Spleen (tissue), 11 donors: Measurements from ENCODE around the gene LACRT. TPM values are rescaled to one million over a fixed set of nuclear protein-coding genes. Genes with fewer than 3 reads are reported as not detected.

ENCODE experiments used
- DNase-seq: peaks from one replicate; pipeline ENCODE4 v3.0.0-alpha.2; 2020
- H3K27ac ChIP-seq, 8 donors: fragments of 200-600 bp; sonication (generic) in 7 of 8; 1 replicate in 4 of 8; 2 replicates in 4 of 8; pipeline versions ENCODE4 v1.5.0 to v1.8.0; 2016 to 2021; ENCODE audit warnings: inconsistent platforms in 4 of 8, mild to moderate bottlenecking in 4 of 8, moderate library complexity in 1 of 8
- H3K27me3 ChIP-seq, 7 donors: fragments of 200-600 bp; sonication (generic) in 6 of 7; replicated peaks in 1 of 7; 1 replicate in 4 of 7; 2 replicates in 3 of 7; pipeline versions ENCODE4 v1.5.0 to v1.8.0; 2016 to 2021; ENCODE audit warnings: inconsistent platforms in 3 of 7, mild to moderate bottlenecking in 1 of 7
- H3K36me3 ChIP-seq, 6 donors: fragments of 200-600 bp; sonication (generic) in 5 of 6; 1 replicate in 4 of 6; 2 replicates in 2 of 6; pipeline versions ENCODE4 v1.5.0 to v1.8.0; 2016 to 2021; ENCODE audit warnings: inconsistent platforms in 2 of 6
- H3K4me1 ChIP-seq, 6 donors: fragments of 200-600 bp; sonication (generic) in 5 of 6; 1 replicate in 3 of 6; 2 replicates in 3 of 6; pipeline versions ENCODE4 v1.5.0 to v1.8.0; 2016 to 2021; ENCODE audit warnings: inconsistent platforms in 3 of 6
- H3K4me3 ChIP-seq, 8 donors: fragments of 200-600 bp; sonication (generic) in 7 of 8; 1 replicate in 4 of 8; 2 replicates in 4 of 8; pipeline versions ENCODE4 v1.5.0 to v1.8.0; 2016 to 2021; ENCODE audit warnings: inconsistent platforms in 4 of 8, mild to moderate bottlenecking in 4 of 8, moderate library complexity in 2 of 8
- H3K9me3 ChIP-seq, 8 donors: fragments of 200-600 bp; sonication (generic) in 7 of 8; 1 replicate in 4 of 8; 2 replicates in 4 of 8; pipeline versions ENCODE4 v1.5.0 to v1.8.0; 2016 to 2021; ENCODE audit warnings: inconsistent platforms in 4 of 8
- POLR2A ChIP-seq, 3 donors: fragments of 450-650 bp; IDR thresholded peaks; one replicate each; pipeline ENCODE4 v1.5.1; 2017; ENCODE audit warnings: antibody characterized with exemption in 3 of 3, mild to moderate bottlenecking in 1 of 3
- POLR2AphosphoS5 ChIP-seq, 3 donors: sonication (generic); formaldehyde crosslinking; IDR thresholded peaks; one replicate each; pipeline ENCODE4 v1.5.1; 2017; ENCODE audit warnings: antibody characterized with exemption in 3 of 3
- WGBS, 5 donors: extraction: QIAGEN DNeasy Blood & Tissue Kit in 3 of 5; methylation state at CpG; one replicate each; pipeline versions ENCODE4 v1.1.5 to v1.1.7; 2013 to 2018; 5-methylcytosine and 5-hydroxymethylcytosine counted together
- intact Hi-C: fragments of 100-400 bp; cut with DNase I; formaldehyde crosslinking; loops from one replicate; pipeline ENCODE4 v1.15.0; 2023; ENCODE audit warnings: low total_unique reads
- polyA plus RNA-seq, 3 donors: library from polyadenylated mRNA; stranded (reverse); fragments of 200-250 nt; gene quantifications; one replicate each; pipeline ENCODE4 v1.2.1, GENCODE V29; 2013
- total RNA-seq, 7 donors: library from RNA; depleted of rRNA in 3 of 7; stranded (reverse); fragments of >200 nt in 3 of 7; fragmentation: NEBNext Ultra II Directional in 4 of 7; extraction: Animal tissue kit (Norgen Biotek cat#: 25700) in 4 of 7; gene quantifications; one replicate each; pipeline versions ENCODE4 v1.1.0 to v1.2.1, GENCODE V29; 2016 to 2021
- TF ChIP-seq, protein P1 (sequence below), 11 experiments: fragments of 200-600 bp in 7 of 11; fragments of 450-650 bp in 4 of 11; sonication (generic) in 4 of 11; IDR thresholded peaks in 8 of 11; conservative IDR thresholded peaks in 3 of 11; 1 replicate in 7 of 11; 2 replicates in 4 of 11; pipeline versions ENCODE4 v1.4.0 to v1.8.0; 2016 to 2021; ENCODE audit warnings: antibody characterized with exemption in 11 of 11, inconsistent platforms in 4 of 11, mild to moderate bottlenecking in 1 of 11
- donor health status: healthy with polysubstance abuse.
- donor health status: DM: no; HTN: no; CAD: no; lungs with moderate emphysema.
- donor health status: DM: no; HTN: no; CAD: no.
- donor health status: Bipolar disorder and iron deficiency.
- donor health status: healthy.
- donor health status: DM: no; HTN: no; CAD: no.
- donor health status: DM: yes; HTN: yes; CAD: no.

LACRT gene
- total and polyA plus RNA-seq, 10 donors: not detected

DNA sequence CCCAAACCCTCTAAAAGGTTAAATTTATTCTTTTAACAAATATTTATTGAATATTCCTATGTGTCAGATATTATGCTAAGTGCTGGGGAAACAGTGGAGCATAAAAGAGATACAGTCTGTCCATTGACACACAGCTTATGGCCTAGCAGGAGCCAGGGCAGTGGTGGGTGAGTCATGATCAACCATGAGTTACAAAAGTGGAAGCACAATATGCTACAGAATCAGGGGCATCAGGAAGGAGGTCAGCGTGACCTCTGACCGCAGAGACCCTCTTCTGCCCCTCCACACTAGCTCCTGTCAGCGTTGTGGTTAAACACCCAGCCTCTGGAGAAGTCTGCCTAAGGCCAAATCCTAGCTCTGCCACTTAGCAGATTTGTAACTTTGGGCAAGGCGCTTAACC is 41.6 kb downstream of the LACRT start:
- 66 to 71% (median 67%) methylated on average over 4 of the region's 4 CpGs for WGBS, 5 donors
- Histone ChIP-seq H3K27ac (no peak overlapping the region), H3K27me3 (peaks cover 0 to 61% (median 13%) of the 10 kb centered on the region in 7 donors), H3K4me3 (no peak overlapping the region), H3K4me1 (peaks cover 0 to 12% (median 7%) of the 10 kb centered on the region in 6 donors), H3K9me3 (no peaks in the 10 kb centered on the region), H3K36me3 (no peaks in the 10 kb centered on the region)
- TF ChIP-seq POLR2A (IDR thresholded peaks at IDR 0.05) (no peak), POLR2AphosphoS5 (IDR thresholded peaks at IDR 0.05) (no peak)
- TF ChIP-seq, protein P1, sequence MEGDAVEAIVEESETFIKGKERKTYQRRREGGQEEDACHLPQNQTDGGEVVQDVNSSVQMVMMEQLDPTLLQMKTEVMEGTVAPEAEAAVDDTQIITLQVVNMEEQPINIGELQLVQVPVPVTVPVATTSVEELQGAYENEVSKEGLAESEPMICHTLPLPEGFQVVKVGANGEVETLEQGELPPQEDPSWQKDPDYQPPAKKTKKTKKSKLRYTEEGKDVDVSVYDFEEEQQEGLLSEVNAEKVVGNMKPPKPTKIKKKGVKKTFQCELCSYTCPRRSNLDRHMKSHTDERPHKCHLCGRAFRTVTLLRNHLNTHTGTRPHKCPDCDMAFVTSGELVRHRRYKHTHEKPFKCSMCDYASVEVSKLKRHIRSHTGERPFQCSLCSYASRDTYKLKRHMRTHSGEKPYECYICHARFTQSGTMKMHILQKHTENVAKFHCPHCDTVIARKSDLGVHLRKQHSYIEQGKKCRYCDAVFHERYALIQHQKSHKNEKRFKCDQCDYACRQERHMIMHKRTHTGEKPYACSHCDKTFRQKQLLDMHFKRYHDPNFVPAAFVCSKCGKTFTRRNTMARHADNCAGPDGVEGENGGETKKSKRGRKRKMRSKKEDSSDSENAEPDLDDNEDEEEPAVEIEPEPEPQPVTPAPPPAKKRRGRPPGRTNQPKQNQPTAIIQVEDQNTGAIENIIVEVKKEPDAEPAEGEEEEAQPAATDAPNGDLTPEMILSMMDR (IDR thresholded peaks at IDR 0.05 in 8 of 11, conservative IDR thresholded peaks at IDR 0.05 in 3 of 11): no peak
- intact Hi-C loops: no loop called here
- no peak for DNase-seq

DNA sequence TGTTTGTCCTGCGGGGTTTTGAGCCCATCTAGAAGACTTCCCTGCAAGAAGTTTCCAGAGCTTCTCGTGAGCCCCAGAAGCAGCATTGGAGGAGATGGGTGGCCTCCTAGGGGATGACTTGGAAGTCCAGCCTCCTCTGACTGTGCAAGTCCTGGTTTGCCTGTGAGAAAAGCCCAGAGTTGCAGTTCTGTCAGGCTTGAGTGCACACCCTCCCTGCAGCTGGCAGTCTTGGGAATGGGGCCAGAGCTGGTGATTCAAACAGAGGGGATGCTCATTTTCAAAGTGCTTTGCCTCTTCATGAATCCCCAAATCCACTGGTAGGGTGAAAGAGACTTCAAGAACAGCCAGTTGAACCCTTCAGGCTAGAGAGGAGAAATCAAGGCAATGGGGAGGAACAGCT is 42.4 kb downstream of the LACRT start:
- peaks cover 0 to 16% (median 9%) of the 10 kb centered on the region in 6 donors for H3K4me1 ChIP-seq
- intact Hi-C loops: no loop called here
- no peak for DNase-seq
- no peaks in the 10 kb centered on the region for H3K9me3 ChIP-seq
- TF ChIP-seq, protein P1 (IDR thresholded peaks at IDR 0.05 in 8 of 11, conservative IDR thresholded peaks at IDR 0.05 in 3 of 11): no peak
- TF ChIP-seq POLR2A (IDR thresholded peaks at IDR 0.05) (no peak), POLR2AphosphoS5 (IDR thresholded peaks at IDR 0.05) (no peak)
- H3K27ac ChIP-seq: no peak overlapping the region
- no peaks in the 10 kb centered on the region for H3K36me3 ChIP-seq
- H3K27me3 ChIP-seq: peaks cover 0 to 69% (median 21%) of the 10 kb centered on the region in 7 donors
- WGBS, 5 donors: 80 to 87% (median 83%) methylated on average over 2 of the region's 2 CpGs
- H3K4me3 ChIP-seq: no peak overlapping the region

DNA sequence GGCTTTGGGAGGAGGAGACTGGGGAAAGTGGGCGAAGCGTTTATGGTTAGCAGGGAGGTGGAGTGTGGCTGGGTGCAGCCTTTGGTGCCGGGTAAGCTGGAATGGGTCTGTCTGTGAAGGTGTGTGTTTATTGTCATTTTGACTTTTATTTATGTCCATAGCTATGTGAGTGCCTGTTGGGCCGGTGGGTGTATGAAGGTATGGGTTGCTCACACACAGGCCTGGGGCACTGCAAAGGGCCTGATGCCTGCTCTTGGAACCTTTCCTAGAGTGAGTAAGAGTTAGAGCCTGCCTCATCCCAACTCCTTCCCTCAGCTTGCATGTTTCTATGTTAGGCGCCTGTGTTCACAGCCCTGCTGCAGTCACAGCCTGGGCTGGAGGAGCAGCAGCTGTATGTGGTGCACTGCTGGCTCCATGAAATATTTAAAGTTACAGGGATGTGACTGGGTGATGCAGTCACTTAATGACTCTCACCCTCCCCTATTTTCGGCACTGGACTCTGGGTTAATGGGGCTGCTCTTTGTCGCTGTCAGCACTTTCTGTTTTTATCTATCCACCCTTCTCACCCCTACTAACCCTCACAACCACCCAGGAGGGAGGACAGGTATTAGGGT is 43.6 kb downstream of the LACRT start:
- Histone ChIP-seq H3K27ac (no peak overlapping the region), H3K4me3 (no peak overlapping the region), H3K36me3 (no peaks in the 10 kb centered on the region), H3K27me3 (peaks cover 0 to 70% (median 28%) of the 10 kb centered on the region in 7 donors), H3K4me1 (peaks cover 0 to 16% (median 9%) of the 10 kb centered on the region in 6 donors), H3K9me3 (no peaks in the 10 kb centered on the region)
- 60 to 79% (median 69%) methylated on average over 7 of the region's 7 CpGs for WGBS, 5 donors
- intact Hi-C loops: no loop called here
- no peak for TF ChIP-seq POLR2AphosphoS5 (IDR thresholded peaks at IDR 0.05)
- TF ChIP-seq, protein P1 (IDR thresholded peaks at IDR 0.05 in 8 of 11, conservative IDR thresholded peaks at IDR 0.05 in 3 of 11): no peak
- no peak for TF ChIP-seq POLR2A (IDR thresholded peaks at IDR 0.05)
- no peak for DNase-seq

DNA sequence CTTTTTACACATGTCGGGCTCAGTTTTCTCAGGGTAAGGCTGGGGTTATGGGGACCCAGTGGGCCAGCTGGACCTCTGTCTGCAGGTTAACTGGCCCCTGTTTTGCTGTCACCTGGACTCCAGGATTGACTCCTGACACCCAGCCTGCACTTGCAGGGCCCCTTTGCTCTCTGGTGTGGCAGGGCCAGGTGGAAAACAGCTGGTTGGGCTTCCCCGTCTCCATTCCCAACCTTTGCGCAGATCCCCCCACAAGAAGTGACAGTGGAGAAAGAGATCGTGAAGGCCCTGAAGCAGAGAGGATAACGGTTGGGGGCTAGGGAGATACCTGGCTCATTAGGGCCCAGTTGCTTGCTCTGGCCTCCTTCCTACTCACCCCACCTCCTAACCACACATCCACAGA is 44.7 kb downstream of the LACRT start:
- intact Hi-C loops: no loop called here
- TF ChIP-seq, protein P1 (IDR thresholded peaks at IDR 0.05 in 8 of 11, conservative IDR thresholded peaks at IDR 0.05 in 3 of 11): no peak
- TF ChIP-seq POLR2AphosphoS5 (IDR thresholded peaks at IDR 0.05): no peak
- TF ChIP-seq POLR2A (IDR thresholded peaks at IDR 0.05): no peak

More for the DNA sequence above, 44.7 kb downstream of the LACRT start:
- WGBS, 5 donors: 66 to 91% (median 86%) methylated on average over 5 of the region's 5 CpGs
- no peak for DNase-seq
- Histone ChIP-seq H3K27ac (no peak overlapping the region), H3K27me3 (peaks cover 0 to 76% (median 28%) of the 10 kb centered on the region in 7 donors), H3K4me1 (peaks cover 0 to 16% (median 9%) of the 10 kb centered on the region in 6 donors), H3K9me3 (no peaks in the 10 kb centered on the region), H3K4me3 (no peak overlapping the region), H3K36me3 (no peaks in the 10 kb centered on the region)
